GM11168 (cell line): ENCODE measurements around the gene DAPK1.

Experiments
- in situ Hi-C: fragments of 300-500 bp; cut with MboI; formaldehyde crosslinking; loops from one replicate; pipeline ENCODE4 v1.12.0; 2022; ENCODE audit warnings: low sequenced_read_pairs; ENCODE audit not compliant: unreplicated experiment

DAPK1 gene

DNA sequence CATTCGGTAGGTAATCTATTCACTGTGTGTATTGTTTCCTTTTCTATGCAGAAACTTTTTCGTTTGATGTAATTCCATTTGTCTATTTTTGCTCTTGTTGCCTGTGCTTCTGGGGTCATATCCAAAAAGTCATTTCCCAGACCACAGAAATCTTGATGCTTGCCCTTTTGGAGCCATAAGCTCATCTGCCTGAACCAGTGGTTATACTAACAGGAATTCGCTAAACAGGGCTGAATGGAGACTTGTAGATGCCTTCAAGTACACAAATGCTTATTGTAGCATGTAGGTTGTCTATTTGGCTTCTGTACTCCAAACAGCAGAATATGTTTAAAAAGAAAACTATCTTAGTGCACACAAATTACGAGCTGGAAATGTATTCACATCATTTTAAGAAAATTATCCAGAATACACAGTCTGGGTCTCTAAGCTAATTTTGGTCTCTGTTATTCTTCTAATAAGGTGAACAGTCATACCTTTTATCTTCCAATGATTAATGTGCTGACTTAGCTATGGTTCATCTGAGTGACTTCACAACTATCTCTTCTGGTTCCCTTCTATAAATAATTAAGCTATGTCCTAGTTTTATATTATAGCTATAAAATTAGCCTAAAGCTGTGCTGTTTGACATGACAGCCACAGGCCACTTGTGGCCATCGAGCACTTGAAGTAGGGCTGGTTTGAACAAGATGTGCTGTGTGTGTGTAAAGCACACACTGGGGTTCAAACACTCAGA lies 87.6 kb downstream of the DAPK1 start:
- in situ Hi-C loops: no loop called here

DNA sequence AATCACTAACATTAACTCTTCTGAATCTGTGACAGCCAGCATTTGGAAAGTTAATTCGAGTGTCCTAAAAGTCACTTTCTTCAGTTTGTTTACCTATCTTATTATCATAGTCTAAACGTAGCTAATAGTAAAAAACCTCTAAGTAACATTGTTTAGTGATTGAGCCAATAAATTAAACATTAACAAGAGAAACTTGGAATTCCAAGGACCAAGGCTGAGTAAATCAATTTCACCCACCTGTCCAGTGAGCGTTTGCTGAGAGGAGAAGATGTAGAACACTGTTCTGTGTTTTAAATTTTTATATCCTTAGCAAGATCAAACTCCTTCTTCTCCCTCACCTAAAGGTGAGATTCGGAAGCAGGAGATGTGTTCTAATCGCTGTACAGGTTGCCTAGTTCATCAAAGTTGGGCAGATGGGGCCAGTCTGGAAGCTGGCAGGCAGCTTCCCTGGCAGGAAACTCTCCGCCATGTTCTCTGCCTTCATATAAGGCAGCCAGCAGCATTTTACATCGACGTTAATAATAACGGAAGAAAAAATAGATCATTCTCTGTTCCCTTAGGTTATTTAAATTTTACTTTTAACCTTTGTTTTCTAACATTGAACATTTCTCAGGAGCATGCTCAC lies 89.2 kb downstream of the DAPK1 start:
- in situ Hi-C loops: no loop called here

DNA sequence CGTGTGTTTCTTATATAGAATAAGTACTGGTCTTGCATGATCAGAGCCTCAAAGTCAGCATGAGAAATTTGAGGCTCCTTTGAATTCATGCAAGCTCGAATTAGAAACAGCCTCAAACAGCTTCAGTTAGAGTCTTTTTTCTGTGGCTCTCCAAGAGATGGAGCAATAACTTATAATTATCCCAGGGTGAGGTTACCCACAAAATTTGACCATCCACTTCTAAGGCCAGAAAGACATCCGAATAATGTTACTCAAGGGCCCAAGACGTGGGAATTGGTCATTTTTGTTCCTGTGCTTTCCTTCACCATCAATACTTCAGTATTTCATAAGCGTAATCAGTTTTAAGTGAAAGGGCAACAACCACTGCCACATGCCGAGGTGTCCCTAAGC lies 89.7 kb downstream of the DAPK1 start:
- in situ Hi-C loops: no loop called here

DNA sequence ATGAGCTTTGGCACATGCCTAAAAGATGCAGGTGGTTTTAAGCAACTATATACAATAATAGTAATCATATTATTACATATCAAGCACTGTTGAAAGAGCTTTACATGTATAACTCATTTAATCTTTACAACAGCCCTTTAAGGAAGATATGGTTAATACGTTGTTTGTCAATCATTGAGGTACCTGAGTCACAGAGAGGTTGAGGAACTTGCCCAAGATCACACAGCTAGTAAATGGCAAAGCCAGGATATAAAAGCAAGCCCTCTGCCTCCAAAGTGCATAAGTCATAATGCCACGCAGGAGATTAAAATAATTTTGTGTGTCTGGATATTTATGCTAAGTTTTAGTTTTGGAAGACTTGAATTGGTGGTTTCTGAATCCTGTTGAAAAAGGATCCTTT lies 90.2 kb downstream of the DAPK1 start:
- in situ Hi-C loops: no loop called here

DNA sequence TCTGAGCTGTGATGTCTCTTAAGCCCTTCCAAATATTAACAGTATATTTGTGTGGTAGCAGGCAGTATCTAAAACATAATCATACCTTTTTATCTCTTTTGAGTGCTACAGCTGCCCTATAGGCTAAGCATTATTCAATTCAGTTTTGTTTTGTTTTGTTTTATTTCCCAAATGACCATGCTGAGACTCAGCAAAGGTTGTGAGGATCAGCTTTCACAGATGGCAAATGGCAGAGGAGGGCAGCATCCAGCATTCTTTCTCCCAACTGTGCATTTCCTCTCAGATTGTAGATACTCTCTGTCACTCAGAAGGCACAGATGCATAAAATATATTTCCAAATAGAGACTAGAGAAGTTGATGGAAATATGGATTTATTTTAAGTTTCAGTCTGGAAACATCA lies 90.7 kb downstream of the DAPK1 start:
- in situ Hi-C loops: no loop called here

DNA sequence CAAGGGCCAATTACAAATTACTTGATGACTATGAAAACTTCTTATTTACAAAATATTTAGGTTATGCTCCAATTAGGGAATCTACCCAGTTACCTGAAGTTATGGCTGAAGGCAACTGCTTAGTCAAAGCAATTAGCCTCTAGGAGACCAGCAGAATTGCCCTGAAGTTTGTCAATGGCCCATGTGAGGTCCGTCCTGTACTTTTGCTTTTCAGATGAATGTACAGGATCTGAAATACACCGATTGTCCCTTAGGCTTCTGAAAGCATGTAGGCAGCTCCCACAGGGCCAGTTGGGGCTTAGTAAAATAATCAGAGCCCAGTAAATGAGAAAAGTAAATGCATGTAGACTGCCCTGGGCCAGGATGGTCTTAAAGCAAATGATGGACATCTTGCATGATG lies 93.3 kb downstream of the DAPK1 start:
- in situ Hi-C loops: no loop called here

DNA sequence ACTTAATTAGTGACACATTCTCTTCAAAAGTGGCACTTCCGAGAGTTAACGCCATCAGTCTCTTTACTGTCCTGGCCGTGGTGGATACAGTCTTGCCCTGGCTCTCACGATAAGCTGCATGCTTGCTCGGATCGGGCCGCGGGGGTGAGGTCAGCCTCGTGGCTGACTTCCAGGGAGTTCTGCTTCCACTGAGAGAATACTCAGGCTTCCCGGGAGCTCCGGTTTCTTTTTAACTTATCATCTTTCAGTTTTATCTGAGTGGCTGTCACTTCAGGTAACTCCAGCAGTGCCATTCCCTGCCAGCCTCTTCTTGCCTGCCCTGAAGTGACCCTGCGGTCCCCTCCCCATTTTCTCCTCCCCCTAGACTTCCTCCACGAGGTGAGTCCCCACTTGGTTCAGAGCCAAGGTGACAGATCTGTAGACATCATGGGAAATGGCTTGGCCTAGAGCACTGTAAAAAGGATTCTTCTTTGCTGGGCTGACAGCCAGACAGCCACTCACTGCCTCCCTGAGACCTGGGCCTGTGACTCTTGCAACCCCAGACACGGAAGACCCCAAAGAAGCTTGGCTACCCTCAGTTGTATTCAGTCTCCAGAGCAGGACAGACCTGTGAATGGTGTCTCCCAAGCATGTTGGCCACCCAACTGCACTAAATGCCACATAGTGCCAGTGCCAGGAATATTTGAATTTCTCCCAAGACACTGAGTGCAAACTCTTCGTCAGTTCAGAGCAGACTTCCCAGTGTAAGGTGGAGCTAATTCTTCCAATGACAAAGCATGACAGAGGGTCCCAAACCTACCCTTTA lies 95.1 kb downstream of the DAPK1 start:
- in situ Hi-C loops: no loop called here

DNA sequence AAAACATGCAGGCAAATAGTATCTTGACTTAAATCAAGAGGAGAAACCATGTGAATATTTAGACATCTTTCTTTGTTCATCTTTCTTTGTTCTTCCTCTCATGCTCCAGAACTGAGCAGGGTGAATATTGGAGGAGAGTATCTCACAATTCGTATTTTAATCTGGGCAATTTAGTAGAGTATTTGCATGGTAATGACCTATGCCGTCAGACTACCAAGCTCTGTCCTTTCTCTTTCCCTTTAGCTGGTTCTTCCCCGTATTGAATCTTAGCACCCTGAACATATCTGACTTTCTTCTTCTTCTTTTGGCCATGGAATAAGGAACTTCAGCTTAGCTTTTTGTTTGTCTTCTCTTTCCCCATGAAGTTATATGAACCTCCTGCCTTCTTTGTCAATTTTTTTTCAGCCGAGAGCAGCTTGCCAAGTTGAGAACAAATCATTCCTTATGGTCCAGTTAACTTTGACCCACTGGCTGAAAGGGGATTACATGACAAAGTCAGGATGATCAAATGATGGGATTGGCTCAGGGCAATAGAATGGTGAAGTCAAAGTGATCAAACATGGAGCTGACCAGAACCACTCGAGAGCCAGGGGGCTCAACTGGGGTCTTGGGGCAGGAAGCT lies 95.8 kb downstream of the DAPK1 start:
- in situ Hi-C loops: no loop called here

DNA sequence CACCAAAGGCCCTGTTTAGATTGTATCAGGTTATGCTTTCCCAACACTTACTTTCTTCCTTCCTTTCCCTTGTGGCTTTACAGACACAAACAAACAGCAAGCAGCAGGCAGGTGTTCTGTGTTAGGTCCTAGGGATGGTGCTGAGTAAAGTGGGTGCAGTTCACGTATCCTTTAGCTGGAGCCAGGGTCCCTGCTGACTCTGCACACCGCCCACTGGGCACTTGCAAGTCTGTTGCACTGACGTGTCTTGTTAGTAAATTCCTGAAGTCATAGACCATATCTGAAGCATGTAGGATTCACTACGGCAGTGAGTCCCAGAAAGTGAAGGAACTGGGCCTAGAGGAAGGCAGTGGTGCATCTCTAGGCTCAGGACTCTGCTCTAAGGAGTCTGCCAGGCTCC lies 96.5 kb downstream of the DAPK1 start:
- in situ Hi-C loops: no loop called here

DNA sequence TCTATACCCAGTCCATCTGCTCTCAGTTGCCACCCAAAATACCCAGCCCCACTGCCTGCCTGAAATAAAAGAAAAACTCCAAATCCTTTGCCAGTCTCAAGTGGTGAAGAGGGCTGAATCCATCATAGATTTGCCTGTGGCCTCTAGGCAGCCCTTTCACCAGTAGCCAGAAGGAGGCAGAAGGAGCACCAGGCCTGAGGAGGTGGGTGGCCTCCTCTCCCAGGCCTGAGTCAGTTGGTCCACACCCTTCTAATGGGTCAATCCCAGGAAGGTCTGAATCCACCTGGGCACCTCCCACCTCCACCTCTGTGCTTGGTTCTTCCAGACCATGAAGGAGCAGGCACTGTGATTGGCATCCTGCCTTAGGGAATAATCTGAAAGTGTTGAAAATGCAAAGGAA lies 97.0 kb downstream of the DAPK1 start:
- in situ Hi-C loops: no loop called here

DNA sequence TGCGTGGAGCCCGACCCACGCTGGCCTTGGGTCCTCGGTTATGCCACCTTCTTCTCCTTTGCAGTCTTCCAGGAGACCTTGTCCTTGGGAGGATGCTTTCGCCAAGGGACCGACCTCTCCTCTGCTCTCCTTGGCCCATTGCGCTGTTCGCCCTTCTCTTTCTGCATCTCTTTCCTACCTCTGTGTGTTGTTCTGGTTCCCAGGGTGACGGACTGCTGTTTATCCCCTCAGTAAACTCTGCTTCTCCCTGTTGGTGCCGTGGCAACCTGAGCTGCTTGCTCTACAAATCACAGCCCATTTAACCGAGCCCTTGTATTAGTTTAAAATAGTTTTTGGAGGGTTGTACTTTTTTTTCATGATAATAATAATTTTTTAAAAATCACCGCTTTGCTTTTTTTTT lies 97.9 kb downstream of the DAPK1 start:
- in situ Hi-C loops: no loop called here

DNA sequence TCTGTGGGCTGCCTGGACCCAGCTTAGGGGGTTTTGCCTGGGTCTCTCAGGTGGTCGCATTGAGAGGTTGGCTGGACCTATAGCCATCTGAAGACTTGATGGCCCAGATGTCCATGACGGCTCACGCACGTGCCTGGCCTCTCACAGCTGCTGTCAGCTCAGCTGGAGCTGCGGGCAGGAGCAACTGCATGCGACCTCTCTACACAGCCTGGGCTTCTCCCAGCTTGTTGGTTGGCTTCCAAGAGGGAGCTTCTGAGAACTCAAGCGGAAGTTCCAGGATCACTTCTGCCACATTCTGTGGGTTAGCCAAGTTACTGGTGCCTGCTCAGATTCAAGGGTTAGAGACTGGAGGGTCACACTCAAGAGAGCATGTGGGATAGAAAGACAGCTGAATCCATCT lies 99.2 kb downstream of the DAPK1 start:
- in situ Hi-C loops: no loop called here

DNA sequence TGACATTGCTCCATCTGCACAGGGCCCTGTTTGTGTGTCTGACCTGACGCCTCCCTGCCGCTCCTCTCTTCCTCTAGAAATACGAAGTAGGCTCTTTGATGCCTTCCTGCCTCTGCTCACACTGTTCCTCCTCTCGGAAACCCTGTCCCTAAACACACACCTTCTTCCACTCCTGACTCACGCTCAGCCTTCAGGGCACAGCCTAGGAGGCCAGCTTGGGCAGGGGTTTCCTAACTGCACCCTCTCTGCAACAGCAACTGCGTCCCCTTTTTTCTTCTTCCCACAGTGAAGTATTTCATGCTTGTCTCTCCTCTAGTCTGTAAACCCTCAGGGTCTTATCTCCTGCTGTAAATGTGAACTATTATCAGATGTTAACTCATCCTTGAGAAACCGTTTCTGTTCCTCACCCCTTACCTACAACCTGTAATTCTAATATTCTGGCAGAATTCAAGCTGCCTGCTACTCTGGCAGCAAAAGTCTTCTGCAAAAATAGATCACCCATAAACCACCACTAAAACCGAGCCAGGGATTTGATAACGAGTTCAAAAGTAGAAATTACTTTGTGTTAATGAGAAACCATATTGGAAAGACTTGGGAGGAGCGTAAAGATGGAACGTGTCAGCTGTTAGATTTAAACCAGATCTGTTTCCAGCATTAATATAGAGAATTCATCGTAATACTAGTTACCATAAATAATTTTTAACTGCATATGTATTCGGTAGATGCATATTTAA lies 100.2 kb downstream of the DAPK1 start:
- in situ Hi-C loops: no loop called here

DNA sequence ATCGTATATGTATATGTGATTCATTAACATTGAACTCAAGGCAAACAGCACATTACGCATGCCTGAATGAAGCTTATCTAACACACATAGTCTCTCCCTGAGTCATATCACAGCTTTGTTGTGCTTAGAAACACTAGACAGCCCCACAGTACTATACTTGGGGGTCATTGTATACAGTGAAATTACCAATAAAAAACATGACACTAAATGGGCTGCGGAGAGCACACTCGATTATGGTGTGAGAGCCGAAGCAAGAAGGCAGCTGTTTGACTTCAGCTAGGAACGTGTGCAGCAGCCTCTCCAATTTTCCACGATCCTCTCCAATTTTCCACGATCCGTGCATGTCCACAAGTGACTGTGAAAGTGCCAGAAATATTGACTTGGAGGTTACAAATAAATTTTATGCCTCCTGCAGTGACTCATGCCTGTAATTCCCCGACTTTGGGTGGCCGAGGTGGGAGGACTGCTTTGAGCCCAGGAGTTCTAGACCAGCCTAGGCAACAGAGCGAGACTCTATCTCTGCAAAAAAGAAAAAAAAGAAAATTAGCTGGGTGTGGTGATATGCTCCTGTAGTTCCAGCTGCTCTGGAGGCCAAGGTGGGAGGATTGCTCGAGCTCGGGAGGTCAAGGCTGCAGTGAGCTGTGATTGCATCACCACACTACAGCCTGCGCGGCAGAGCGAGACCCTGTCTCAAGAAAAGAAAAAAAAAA lies 102.4 kb downstream of the DAPK1 start:
- in situ Hi-C loops: no loop called here

DNA sequence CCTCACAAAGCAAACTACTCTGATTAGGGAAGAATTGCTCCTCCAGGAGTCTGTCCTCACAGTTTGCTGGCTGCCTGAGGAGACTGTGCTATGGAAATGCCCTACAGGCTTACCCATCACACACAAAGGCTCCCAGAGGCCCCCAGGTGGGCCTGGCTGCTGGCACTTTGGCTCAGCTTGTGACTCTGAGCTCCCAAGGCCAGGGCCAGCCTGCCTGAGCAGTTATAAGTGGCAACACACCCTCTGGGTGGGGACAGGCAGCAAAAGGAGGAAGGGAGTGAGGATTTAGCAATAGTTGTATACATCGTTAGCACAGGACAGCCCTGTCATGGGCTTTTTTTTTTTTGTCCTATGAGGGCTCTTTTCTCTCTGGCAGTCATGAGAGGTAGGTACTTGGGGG lies 103.5 kb downstream of the DAPK1 start:
- in situ Hi-C loops: no loop called here

DNA sequence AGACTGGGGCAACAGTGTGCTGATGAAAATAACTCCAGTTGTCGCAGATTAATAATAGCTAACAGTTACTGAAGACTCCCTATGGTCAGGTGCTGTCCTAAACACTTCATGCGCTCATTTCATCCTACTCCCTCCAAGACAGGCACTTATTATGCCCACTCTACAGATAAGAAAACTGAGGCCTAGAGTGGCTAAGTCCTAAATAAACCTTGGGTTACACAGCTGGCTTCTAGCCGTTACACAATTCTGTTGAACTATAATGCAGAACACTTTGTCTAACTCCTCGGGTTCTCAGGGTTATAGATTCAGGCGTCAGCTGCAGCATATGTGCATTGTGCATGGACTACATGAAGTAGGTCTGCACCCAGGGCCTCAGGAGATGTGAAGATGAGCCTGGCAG lies 103.9 kb downstream of the DAPK1 start:
- in situ Hi-C loops: no loop called here

DNA sequence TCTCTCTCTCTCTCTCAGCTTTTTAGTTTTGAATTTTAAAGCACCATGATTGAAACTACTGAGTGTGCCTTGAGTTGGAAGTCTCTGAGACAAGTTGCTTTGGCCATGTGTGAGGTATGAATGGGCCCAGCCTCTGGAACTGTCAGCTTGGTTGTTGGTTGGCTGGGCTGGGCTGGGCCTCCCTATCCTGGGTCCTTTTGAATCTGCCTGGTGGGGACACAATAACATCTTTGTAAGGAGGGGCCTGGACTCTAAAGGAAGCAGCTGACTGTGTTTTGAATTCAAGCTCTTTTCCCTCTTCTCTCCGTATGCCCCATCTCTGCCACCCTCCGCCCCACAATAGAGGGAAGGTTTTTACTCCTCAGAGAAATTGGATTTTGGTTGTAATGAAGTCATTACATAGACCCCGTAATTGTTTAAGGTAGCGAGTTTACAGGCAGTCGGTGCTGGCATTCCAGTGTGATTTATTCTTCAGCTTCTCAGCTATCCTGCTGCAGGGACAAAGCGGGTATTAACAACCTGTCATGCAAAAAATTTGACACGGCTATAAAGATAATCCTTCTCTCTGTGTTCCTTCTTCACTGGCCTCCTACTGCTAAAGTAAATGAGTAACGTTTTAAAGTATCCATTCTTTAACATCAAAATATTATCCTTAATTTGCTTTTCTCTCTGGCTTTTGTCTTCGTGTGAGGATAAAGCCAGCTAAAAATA lies 105.4 kb downstream of the DAPK1 start:
- in situ Hi-C loops: no loop called here

DNA sequence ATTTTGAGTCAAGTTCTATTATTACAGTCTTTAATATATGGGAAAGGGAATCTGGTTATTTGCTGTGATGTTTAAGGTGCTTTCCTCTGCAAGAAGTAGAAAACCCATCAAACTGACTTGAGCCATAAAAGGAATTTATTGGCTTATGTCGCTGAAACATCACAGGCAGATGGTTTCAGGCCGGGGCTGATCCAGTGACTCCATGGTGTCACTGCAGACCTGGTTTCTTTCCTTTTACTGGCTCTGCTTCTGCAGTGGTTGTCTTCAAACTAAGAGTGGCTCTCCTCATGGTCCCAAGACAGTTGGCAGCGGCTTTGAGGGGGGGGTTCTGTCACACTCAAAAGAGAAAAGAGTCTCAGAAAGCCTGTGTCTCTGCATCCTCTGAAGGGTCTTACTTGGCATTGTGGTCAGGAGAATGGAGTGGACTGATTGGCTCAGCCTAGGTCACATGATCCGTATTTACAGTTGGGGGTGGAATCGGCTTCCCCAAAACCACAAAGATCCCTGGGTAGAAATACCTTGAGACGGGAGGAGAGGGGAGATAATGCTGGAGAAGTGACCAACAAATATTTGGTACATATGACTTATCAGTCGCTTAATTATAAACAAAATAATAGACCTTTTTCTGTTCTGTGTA lies 106.3 kb downstream of the DAPK1 start:
- in situ Hi-C loops: no loop called here
